Lung (tissue), 16 donors: Measurements from ENCODE around the gene FBXO34. TPM values are rescaled to one million over a fixed set of nuclear protein-coding genes. Genes with fewer than 3 reads are reported as not detected.

Experiments
- ATAC-seq: fragments of 200-7000 bp; cut with Tn5 transposase; one replicate; pipeline ENCODE4 v1.9.1; 2020; ENCODE audit warnings: moderate number of reproducible peaks; ENCODE audit not compliant: insufficient read depth, low FRiP score
- DNase-seq, 3 donors: peaks; one replicate each; pipeline ENCODE4 v3.0.0-alpha.2; 2013 to 2017
- H3K27ac ChIP-seq, 2 donors: one replicate each; pipeline ENCODE4 v1.5.1; 2013; ENCODE audit warnings: mild to moderate bottlenecking in 2 of 2, moderate library complexity in 2 of 2, control low read depth in 1 of 2, inconsistent platforms in 1 of 2, low read depth in 1 of 2, low read length in 1 of 2
- H3K27me3 ChIP-seq, 3 donors: one replicate each; pipeline ENCODE4 v1.5.1; 2013; ENCODE audit warnings: low read length in 2 of 3; ENCODE audit not compliant: control insufficient read depth in 3 of 3, insufficient read depth in 3 of 3
- H3K36me3 ChIP-seq, 4 donors: one replicate each; pipeline ENCODE4 v1.5.1; 2013; ENCODE audit warnings: low read length in 4 of 4, mild to moderate bottlenecking in 1 of 4, moderate library complexity in 1 of 4; ENCODE audit not compliant: control insufficient read depth in 4 of 4, insufficient read depth in 4 of 4
- H3K4me1 ChIP-seq, 5 donors: one replicate each; pipeline ENCODE4 v1.5.1; 2013; ENCODE audit warnings: low read length in 5 of 5, mild to moderate bottlenecking in 2 of 5, moderate library complexity in 1 of 5; ENCODE audit not compliant: control insufficient read depth in 5 of 5, insufficient read depth in 5 of 5
- H3K4me3 ChIP-seq: one replicate; pipeline ENCODE4 v1.5.1; 2013; ENCODE audit warnings: mild to moderate bottlenecking, control low read depth, moderate library complexity
- H3K9ac ChIP-seq, 2 donors: one replicate each; pipeline ENCODE4 v1.5.1; 2013; ENCODE audit warnings: low read length in 2 of 2, control low read depth in 1 of 2; ENCODE audit not compliant: insufficient read depth in 1 of 2
- H3K9me3 ChIP-seq, 4 donors: one replicate each; pipeline ENCODE4 v1.5.1; 2013; ENCODE audit warnings: low read length in 3 of 4, mild to moderate bottlenecking in 1 of 4, moderate library complexity in 1 of 4; ENCODE audit not compliant: control insufficient read depth in 4 of 4, insufficient read depth in 3 of 4
- CTCF ChIP-seq: IDR thresholded peaks from 2 replicates; pipeline ENCODE4 v1.5.1; 2012; ENCODE audit warnings: mild to moderate bottlenecking; ENCODE audit errors: control extremely low read depth, extremely low read depth
- WGBS, 2 donors: extraction: QIAGEN DNeasy Blood & Tissue Kit; methylation state at CpG; one replicate each; pipeline ENCODE4 v1.1.7; 2013; 5-methylcytosine and 5-hydroxymethylcytosine counted together
- long read RNA-seq, 5 donors: transcript quantifications; one replicate each; lab custom pipeline, GENCODE V29; 2026
- polyA plus RNA-seq, 2 donors: library from polyadenylated mRNA; stranded (reverse); fragments of 200-250 nt; gene quantifications; one replicate each; pipeline ENCODE4 v1.2.1, GENCODE V29; 2013
- total RNA-seq, 2 donors: library from RNA; depleted of rRNA in 1 of 2; stranded (reverse); fragments of >200 nt in 1 of 2; gene quantifications; one replicate each; pipeline ENCODE4 v1.2.1, GENCODE V29; 2014 to 2021
- donor health status: control.
- donor health status: control.
- donor health status: Bipolar disorder and iron deficiency.
- donor health status: healthy.
- donor health status: DM: yes; HTN: yes; CAD: no.

Gene FBXO34
- total RNA-seq, result 10 to 100 TPM; 28.1 to 59.4 TPM
- polyA plus RNA-seq, result 10 to 100 TPM; 14.0 to 16.3 TPM
- long read RNA-seq, donor 1, transcript FBXO34-201 (2 exons, 3,464 nt), result major isoform, 6 of 6 reads
- long read RNA-seq, donor 1, partial matches to known transcripts, result 0 of 6 reads
- long read RNA-seq, donor 1, other reads (novel, unspliced or antisense), result 0 of 6 reads
- long read RNA-seq, donor 2, transcript FBXO34-201 (2 exons, 3,464 nt), result major isoform, 6 of 6 reads
- long read RNA-seq, donor 2, partial matches to known transcripts, result 0 of 6 reads
- long read RNA-seq, donor 2, other reads (novel, unspliced or antisense), result 0 of 6 reads
- long read RNA-seq, donor 3, transcript FBXO34-201 (2 exons, 3,464 nt), result major isoform, 8 of 8 reads
- long read RNA-seq, donor 3, partial matches to known transcripts, result 0 of 8 reads
- long read RNA-seq, donor 3, other reads (novel, unspliced or antisense), result 0 of 8 reads
- long read RNA-seq, donor 4, partial matches to known transcripts, result 0 of 4 reads
- long read RNA-seq, donor 4, other reads (novel, unspliced or antisense), result 0 of 4 reads
- long read RNA-seq, donor 5, transcript FBXO34-201 (2 exons, 3,464 nt), result major isoform, 7 of 124 reads
- long read RNA-seq, donor 5, partial matches to known transcripts, result 117 of 124 reads
- long read RNA-seq, donor 5, other reads (novel, unspliced or antisense), result 0 of 124 reads

DNA sequence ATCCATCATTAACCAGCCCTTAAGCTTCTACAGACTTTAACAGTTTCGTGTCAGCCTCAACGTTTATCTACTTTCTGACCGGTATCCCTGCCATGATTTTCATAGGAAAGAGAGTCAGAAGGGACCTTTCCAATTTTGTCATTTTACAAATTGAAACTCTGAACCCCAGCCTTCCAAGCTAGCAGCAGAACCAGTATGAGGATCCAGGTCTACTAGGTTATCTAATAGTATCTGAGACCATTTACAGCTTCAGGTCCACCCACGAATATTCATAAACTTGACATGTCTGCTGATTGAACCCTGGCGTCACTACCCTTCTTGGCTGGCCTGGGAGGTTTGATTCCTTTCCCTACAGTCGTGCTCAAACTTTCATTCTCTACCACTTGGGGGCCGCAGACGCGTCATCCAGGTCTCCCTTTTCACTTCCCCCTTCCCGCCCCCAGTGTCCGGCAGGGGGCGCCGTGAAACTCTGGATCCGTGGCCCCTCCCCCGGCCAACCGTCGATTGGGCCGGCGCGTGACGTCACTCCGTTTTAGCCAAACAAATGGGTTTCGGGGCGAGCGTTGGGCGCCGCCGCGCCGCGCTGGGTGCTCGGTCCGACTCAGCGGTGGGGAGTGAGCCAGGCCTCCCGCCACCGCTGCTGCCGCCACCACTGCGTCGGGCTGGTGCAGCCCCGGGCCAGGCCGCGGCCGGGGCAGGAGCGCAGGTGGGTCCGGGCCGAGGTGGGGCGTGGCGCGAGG is at the start of gene FBXO34:
Gene FBXO34, plus strand, starts transcription at position 590 of the 740 bp plus-strand sequence. CDS start 78,970 bp downstream, outside the sequence.
- Histone ChIP-seq H3K4me1 (peaks cover 2 to 17% (median 9%) of the 10 kb centered on the region in 5 donors), H3K27me3 (no peaks in the 10 kb centered on the region), H3K27ac (peak within 1 kb of the TSS; percentile 92 to 99), H3K4me3 (peak within 1 kb of the TSS; percentile 97), H3K9ac (peak within 1 kb of the TSS; percentile 94 to 95), H3K9me3 (no peaks in the 10 kb centered on the region), H3K36me3 (no peaks in the 10 kb centered on the region)
- DNase-seq (peak; percentile 98 to 99 (median 99)), ATAC-seq (peak; percentile 94)
- WGBS, 2 donors, result 1 to 3% methylated on average over 46 to 49 of the region's 49 CpGs
- TF ChIP-seq CTCF, result peak; percentile 99

GRCh38 chr14:55221968-55222367 is 49.3 kb upstream of the FBXO34 start:
- no peak for ATAC-seq
- Histone ChIP-seq H3K9me3 (peaks cover 0 to 5% (median 2%) of the 10 kb centered on the region in 4 donors), H3K4me3 (no peak overlapping the region), H3K9ac (no peak overlapping the region), H3K36me3 (no peaks in the 10 kb centered on the region), H3K4me1 (no peaks in the 10 kb centered on the region), H3K27me3 (no peaks in the 10 kb centered on the region), H3K27ac (no peak overlapping the region)
- TF ChIP-seq CTCF, result no peak
- no peak for DNase-seq

DNA sequence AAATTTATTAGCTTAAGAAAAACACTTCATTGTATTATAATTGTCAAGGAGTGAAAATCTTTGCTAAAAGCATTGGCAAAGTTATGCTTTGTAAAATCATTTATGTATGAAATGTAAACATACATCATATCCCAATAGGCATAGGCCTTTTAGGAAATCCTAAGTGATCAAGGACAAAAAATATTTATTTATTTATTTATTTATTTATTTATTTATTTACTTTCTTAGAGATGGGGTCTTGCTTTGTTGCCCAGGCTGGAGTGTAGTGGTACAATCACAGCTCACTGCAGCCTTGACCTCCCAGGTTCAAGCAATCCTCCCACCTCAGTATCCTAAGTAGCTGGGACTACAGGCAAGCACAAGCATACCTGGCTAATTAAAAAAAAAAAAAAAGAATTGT is 47.9 kb upstream of the FBXO34 start:
- Histone ChIP-seq H3K36me3 (no peaks in the 10 kb centered on the region), H3K9me3 (peaks cover 0 to 5% (median 2%) of the 10 kb centered on the region in 4 donors), H3K27me3 (no peaks in the 10 kb centered on the region), H3K27ac (no peak overlapping the region), H3K4me1 (no peaks in the 10 kb centered on the region), H3K4me3 (no peak overlapping the region), H3K9ac (no peak overlapping the region)
- no peak for ATAC-seq
- no peak for DNase-seq
- TF ChIP-seq CTCF, result no peak
